Hepatic stellate cell (primary cell): Measurements from ENCODE around the gene SLC1A4.
"Not testable (repeated sequence)": the region's sequence is repeated elsewhere in the genome, so short reads cannot be mapped to it uniquely, and the experiment has no call there.

Source experiments
- DNase-seq: peaks from one replicate; pipeline ENCODE4 v3.0.0; 2011; ENCODE audit warnings: low spot score

Gene SLC1A4

GRCh38 chr2:65026704-65027464 is 37.7 kb downstream of the SLC1A4 start:
- no peak for DNase-seq

- peak; percentile 36 for DNase-seq
Observed at GRCh38 chr2:65027616-65028244, 38.5 kb downstream of the SLC1A4 start.

- DNase-seq: no peak
Observed at GRCh38 chr2:65030476-65031332, 41.5 kb downstream of the SLC1A4 start.

- DNase-seq: no peak
Observed at GRCh38 chr2:65031341-65032018, 42.3 kb downstream of the SLC1A4 start.

- DNase-seq: no peak
Observed at GRCh38 chr2:65032019-65032975, 43.1 kb downstream of the SLC1A4 start.

GRCh38 chr2:65033178-65033577 is 44.0 kb downstream of the SLC1A4 start:
- DNase-seq: no peak

- not testable (repeated sequence) for DNase-seq
Observed at GRCh38 chr2:65033667-65034066, 44.5 kb downstream of the SLC1A4 start.

- DNase-seq: no peak
Observed at GRCh38 chr2:65035351-65035943, 46.2 kb downstream of the SLC1A4 start.

GRCh38 chr2:65037178-65037577 is 48.0 kb downstream of the SLC1A4 start:
- DNase-seq: no peak

GRCh38 chr2:65039640-65040039 is 50.4 kb downstream of the SLC1A4 start:
- DNase-seq: no peak

GRCh38 chr2:65040400-65041261 is 51.4 kb downstream of the SLC1A4 start:
- peak; percentile 78 for DNase-seq

- DNase-seq: no peak
Observed at GRCh38 chr2:65043001-65043400, 53.8 kb downstream of the SLC1A4 start.

- no peak for DNase-seq
Observed at GRCh38 chr2:65044097-65044735, 55.0 kb downstream of the SLC1A4 start.

GRCh38 chr2:65045651-65046050 is 56.5 kb downstream of the SLC1A4 start:
- DNase-seq: no peak

GRCh38 chr2:65046633-65047407 is 57.6 kb downstream of the SLC1A4 start:
- DNase-seq: no peak

GRCh38 chr2:65049010-65049639 is 59.9 kb downstream of the SLC1A4 start:
- no peak for DNase-seq

GRCh38 chr2:65050931-65051330 is 61.7 kb downstream of the SLC1A4 start:
- no peak for DNase-seq

GRCh38 chr2:65053199-65053598 is 64.0 kb downstream of the SLC1A4 start:
- DNase-seq: no peak
